Neutrophil (primary cell): ENCODE measurements around the gene TAAR5.
"Not testable (repeated sequence)": the region's sequence is repeated elsewhere in the genome, so short reads cannot be mapped to it uniquely, and the experiment has no call there.

Experiments used
- H3K27ac ChIP-seq: fragments of 200-600 bp; sonication (generic); 2 replicates; pipeline ENCODE4 v1.5.1; 2016; ENCODE audit warnings: mild to moderate bottlenecking, moderate library complexity
- H3K27me3 ChIP-seq: fragments of 200-600 bp; sonication (generic); 2 replicates; pipeline ENCODE4 v1.6.0; 2016; ENCODE audit warnings: mild to moderate bottlenecking
- H3K36me3 ChIP-seq: fragments of 200-600 bp; sonication (generic); 2 replicates; pipeline ENCODE4 v1.5.1; 2017
- H3K4me1 ChIP-seq, 2 experiments: fragments of 200-600 bp in 1 of 2; sonication (generic) in 1 of 2; 1 replicate in 1 of 2; 2 replicates in 1 of 2; pipeline versions ENCODE4 v1.5.1 to v1.6.1; 2013 to 2016; ENCODE audit warnings: low read depth in 1 of 2, low read length in 1 of 2, mild to moderate bottlenecking in 1 of 2, moderate library complexity in 1 of 2; ENCODE audit not compliant: control insufficient read depth in 1 of 2, insufficient read depth in 1 of 2
- H3K4me3 ChIP-seq, 2 experiments: fragments of 200-600 bp in 1 of 2; sonication (generic) in 1 of 2; 1 replicate in 1 of 2; 2 replicates in 1 of 2; pipeline ENCODE4 v1.5.1; 2013 to 2016; ENCODE audit warnings: low read depth in 1 of 2, low read length in 1 of 2, mild to moderate bottlenecking in 1 of 2, moderate library complexity in 1 of 2
- H3K9me3 ChIP-seq: fragments of 200-600 bp; sonication (generic); 2 replicates; pipeline ENCODE4 v1.5.1; 2016
- TF ChIP-seq, protein P1 (sequence below): fragments of 200-600 bp; sonication (generic); IDR thresholded peaks from 2 replicates; pipeline ENCODE4 v1.5.1; 2016; ENCODE audit warnings: antibody characterized with exemption

TAAR5 gene

DNA sequence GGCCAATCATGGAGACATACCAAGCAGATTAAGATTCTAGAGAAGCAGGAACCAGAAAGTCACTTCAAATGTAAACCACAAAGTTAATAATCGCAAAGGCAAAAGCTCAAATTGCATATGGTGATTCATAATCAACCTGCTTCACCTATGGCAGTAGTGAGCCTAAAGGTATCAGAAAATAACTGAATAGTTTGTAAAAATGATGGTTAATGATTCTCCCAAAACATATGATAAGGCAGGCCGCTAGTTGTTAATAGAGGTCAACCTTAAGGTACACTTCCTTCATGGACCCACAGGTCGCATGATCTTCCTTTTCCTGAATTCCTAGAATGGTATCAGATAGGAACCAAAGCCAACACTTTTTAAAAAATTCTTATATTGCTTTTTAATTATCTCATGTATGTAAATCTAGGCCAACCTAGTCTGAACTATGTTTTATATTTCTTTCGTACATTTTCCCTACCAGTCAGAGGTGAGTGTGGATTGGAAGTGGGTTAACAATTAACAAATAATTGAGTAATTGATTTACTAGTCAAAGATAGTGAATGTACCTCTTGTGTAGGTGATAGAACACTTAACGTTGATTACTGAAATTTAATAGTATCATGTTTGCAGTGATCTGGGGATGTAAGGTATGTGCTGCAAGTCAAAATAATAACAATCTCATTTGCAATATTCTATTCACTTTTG, 18.1 kb upstream of the TAAR5 start:
- H3K4me3 ChIP-seq = no peak overlapping the region
- no peaks in the 10 kb centered on the region for H3K9me3 ChIP-seq
- no peaks in the 10 kb centered on the region for H3K4me1 ChIP-seq
- H3K27ac ChIP-seq = no peak overlapping the region
- TF ChIP-seq, protein P1, sequence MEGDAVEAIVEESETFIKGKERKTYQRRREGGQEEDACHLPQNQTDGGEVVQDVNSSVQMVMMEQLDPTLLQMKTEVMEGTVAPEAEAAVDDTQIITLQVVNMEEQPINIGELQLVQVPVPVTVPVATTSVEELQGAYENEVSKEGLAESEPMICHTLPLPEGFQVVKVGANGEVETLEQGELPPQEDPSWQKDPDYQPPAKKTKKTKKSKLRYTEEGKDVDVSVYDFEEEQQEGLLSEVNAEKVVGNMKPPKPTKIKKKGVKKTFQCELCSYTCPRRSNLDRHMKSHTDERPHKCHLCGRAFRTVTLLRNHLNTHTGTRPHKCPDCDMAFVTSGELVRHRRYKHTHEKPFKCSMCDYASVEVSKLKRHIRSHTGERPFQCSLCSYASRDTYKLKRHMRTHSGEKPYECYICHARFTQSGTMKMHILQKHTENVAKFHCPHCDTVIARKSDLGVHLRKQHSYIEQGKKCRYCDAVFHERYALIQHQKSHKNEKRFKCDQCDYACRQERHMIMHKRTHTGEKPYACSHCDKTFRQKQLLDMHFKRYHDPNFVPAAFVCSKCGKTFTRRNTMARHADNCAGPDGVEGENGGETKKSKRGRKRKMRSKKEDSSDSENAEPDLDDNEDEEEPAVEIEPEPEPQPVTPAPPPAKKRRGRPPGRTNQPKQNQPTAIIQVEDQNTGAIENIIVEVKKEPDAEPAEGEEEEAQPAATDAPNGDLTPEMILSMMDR = no peak
- no peaks in the 10 kb centered on the region for H3K27me3 ChIP-seq
- no peaks in the 10 kb centered on the region for H3K36me3 ChIP-seq

DNA sequence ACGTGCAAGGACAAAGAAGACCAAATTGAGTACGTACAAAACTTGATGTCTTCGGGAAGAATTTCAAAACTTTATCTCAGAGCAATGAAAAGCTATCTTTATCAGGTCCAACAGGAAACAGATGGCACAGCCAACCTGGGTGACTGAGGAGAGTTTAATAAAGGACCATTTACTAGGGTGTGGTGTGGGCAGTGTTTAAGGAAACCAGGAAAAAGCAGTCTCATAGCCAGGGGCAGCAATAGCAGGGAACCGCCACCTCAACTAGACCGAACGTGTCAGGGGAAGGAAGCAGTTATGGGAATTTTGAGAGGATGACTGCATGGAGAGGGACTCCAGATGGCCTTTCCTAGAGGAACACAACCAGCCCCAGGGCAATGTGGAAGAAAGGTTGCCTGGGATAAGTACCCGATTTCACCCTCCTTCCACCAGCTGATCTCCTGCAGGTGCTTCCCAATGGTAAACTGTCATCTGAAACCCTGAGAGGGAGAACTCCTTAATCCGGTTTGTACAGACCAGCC, 15.2 kb upstream of the TAAR5 start:
- Histone ChIP-seq H3K27ac (no peak overlapping the region), H3K9me3 (no peaks in the 10 kb centered on the region)
- TF ChIP-seq, protein P1 = no peak

DNA sequence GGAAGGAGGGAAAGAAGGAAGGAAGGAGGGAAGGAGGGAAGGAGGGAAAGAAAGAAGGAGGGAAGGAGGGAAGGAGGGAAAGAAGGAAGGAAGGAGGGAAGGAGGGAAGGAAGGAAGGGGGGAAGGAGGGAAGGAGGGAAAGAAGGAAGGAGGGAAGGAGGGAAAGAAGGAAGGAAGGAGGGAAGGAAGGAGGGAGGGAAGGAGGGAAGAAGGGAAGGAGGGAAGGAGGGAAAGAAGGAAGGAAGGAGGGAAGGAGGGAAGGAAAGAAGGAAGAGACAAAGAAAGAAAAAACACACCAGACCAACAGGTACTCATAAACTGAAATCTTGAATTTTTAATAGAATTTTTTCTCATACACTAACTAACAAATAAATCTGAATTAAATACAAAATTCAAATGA, 11.4 kb upstream of the TAAR5 start:
- H3K9me3 ChIP-seq, H3K4me3 ChIP-seq, H3K4me1 ChIP-seq, H3K36me3 ChIP-seq, H3K27ac ChIP-seq: not testable (repeated sequence)
- H3K27me3 ChIP-seq = peaks cover 27% of the 10 kb centered on the region

More for the DNA sequence above, 15.2 kb upstream of the TAAR5 start:
- H3K4me1 ChIP-seq = no peaks in the 10 kb centered on the region
- no peaks in the 10 kb centered on the region for H3K27me3 ChIP-seq
- H3K4me3 ChIP-seq = no peak overlapping the region
- no peaks in the 10 kb centered on the region for H3K36me3 ChIP-seq

DNA sequence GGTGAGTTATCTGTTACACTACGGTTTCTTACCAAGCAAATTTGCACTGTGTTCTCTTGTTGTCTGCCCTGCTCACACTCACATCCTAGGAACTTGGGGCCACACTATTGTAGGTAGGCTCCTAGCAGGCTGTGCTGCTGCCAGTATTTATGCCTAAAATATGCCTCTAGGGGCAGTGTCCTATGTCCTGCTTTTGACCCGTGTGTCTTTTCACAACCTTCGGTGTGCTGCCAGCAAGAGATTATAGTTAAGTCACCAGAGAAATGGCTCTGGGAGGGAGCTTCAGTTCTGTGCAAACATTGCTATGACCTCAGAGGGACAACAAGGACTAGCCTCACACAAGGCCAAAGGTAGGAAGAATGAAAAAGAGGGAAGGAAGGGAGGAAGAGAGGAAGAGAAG, 8.9 kb upstream of the TAAR5 start:
- no peak overlapping the region for H3K27ac ChIP-seq
- H3K4me1 ChIP-seq = peaks cover under 1 to 3% of the 10 kb centered on the region in 2 experiments
- TF ChIP-seq, protein P1 = no peak
- no peaks in the 10 kb centered on the region for H3K36me3 ChIP-seq
- H3K4me3 ChIP-seq = no peak overlapping the region
- no peaks in the 10 kb centered on the region for H3K9me3 ChIP-seq
- peaks cover 31% of the 10 kb centered on the region for H3K27me3 ChIP-seq

DNA sequence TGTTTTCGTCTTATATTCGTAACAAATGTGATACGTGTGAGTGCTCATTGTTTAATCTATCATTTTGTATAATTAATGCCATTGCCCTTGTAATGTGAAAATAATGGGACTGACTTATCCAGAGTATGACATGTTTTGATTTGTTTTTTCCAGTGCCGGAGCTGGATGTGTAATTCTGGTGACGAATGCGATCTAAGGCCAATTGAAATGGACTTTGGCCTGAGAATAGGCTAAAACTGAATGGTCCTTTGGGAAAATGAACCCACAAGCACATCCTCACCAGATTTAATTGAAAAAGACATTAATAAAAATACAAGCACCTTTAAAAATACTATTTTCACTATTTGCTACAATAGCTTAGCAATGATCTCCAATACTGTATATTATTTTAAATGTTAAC, 6.7 kb upstream of the TAAR5 start:
- TF ChIP-seq, protein P1 = no peak
- H3K4me1 ChIP-seq = peaks cover 23 to 26% of the 10 kb centered on the region in 2 experiments
- no peak overlapping the region for H3K27ac ChIP-seq
- H3K27me3 ChIP-seq = peaks cover 31% of the 10 kb centered on the region
- no peaks in the 10 kb centered on the region for H3K9me3 ChIP-seq
- H3K4me3 ChIP-seq = no peak overlapping the region
- H3K36me3 ChIP-seq = no peaks in the 10 kb centered on the region

DNA sequence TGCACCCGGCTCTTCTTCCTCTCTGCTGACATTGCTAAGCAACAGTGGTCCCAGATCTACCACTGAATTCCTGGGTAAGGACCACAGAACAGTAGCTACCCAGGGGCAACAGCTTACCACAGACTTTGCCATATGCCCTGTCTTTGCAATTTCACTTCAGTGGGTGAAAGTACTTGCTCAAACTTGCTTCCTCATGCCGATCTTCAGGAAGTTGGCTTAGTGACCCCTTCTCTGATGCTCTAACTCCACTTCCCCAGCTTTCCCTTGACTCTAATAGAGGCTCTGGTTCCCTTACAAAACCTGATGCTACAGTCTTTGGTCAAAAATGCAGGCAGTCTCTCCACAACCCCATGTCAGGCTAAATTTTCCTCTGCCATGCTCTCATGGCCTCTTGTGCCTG, 3.3 kb upstream of the TAAR5 start:
- H3K27me3 ChIP-seq = peaks cover 23% of the 10 kb centered on the region
- no peaks in the 10 kb centered on the region for H3K36me3 ChIP-seq
- TF ChIP-seq, protein P1 = no peak
- no peak overlapping the region for H3K4me3 ChIP-seq
- H3K4me1 ChIP-seq = peaks cover 50 to 58% of the 10 kb centered on the region in 2 experiments
- no peaks in the 10 kb centered on the region for H3K9me3 ChIP-seq
- H3K27ac ChIP-seq = peak overlapping the region; percentile 77
